Activated B cell treated with CpG ODN at 0.5 μM for 24 hours (primary cell): ENCODE data around the gene XYLT1. TPM values are rescaled to one million over a fixed set of nuclear protein-coding genes. Genes with fewer than 3 reads are reported as not detected.

ENCODE experiments used
- ATAC-seq: fragments of 200-7000 bp; cut with Tn5 transposase; one replicate; pipeline ENCODE4 v1.10.0; 2021; ENCODE audit warnings: low read depth, mild to moderate bottlenecking, moderate library complexity
- CTCF ChIA-PET: fragments of 350-600 bp; sonication (Branson Sonifier 250); formaldehyde crosslinking; loops from one replicate; lab custom pipeline; 2021; ENCODE audit warnings: antibody characterized with exemption; lab: Charles Lee
- POLR2A ChIA-PET: fragments of 350-600 bp; sonication (Branson Sonifier 250); formaldehyde crosslinking; loops from one replicate; lab custom pipeline; 2021; ENCODE audit warnings: antibody characterized with exemption; lab: Charles Lee
- DNase-seq: peaks from one replicate; pipeline ENCODE4 v3.0.0; 2022
- H3K27ac Mint-ChIP-seq: one replicate; pipeline ENCODE4 v1.8.0; 2020; ENCODE audit warnings: mixed read lengths
- H3K27me3 Mint-ChIP-seq: one replicate; pipeline ENCODE4 v1.8.0; 2021; ENCODE audit warnings: mixed read lengths
- H3K36me3 Mint-ChIP-seq: one replicate; pipeline ENCODE4 v1.8.0; 2021; ENCODE audit warnings: low read depth, mixed read lengths
- H3K4me1 Mint-ChIP-seq: one replicate; pipeline ENCODE4 v1.8.0; 2021; ENCODE audit warnings: mixed read lengths
- H3K4me3 Mint-ChIP-seq: one replicate; pipeline ENCODE4 v1.8.0; 2020; ENCODE audit warnings: mild to moderate bottlenecking, mixed read lengths
- H3K9me3 Mint-ChIP-seq: one replicate; pipeline ENCODE4 v1.8.0; 2020; ENCODE audit warnings: mixed read lengths
- intact Hi-C: fragments of 100-400 bp; cut with micrococcal nuclease; formaldehyde crosslinking; loops from one replicate; pipeline ENCODE4 v1.15.1; 2024
- total RNA-seq: library from RNA; stranded (reverse); gene quantifications from 2 replicates; pipeline ENCODE4 v1.2.3, GENCODE V29; 2022
- TF ChIP-seq, protein P1 (sequence below): fragments of 200-600 bp; IDR thresholded peaks from one replicate; pipeline ENCODE4 v1.8.0; 2022; ENCODE audit warnings: antibody characterized with exemption, mild to moderate bottlenecking

XYLT1 gene
- total RNA-seq, 1 donor from 2014 or later = 17.0 TPM

DNA sequence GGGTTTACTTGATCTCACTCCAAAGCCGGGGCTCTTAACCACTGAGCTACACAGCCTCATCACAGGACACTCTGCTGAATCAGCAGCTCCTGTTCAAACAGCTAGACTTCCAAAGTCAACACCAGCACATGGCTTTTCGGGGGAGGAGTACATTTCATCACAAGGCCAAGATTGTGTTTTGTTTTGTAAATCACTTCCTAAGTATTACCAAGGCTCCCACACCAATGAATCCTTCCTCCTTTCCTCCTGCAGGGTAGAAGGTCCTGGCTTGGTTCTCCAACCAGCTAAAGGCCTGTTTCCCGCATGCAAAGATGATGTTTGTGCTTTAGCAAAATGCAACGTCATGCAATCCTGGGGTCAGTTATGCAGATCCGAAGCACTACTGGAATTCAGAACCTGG lies 152.5 kb downstream of the XYLT1 start:
- H3K27me3 Mint-ChIP-seq = no peaks in the 10 kb centered on the region
- ChIA-PET POLR2A (no interaction called here), CTCF (no interaction called here)
- peaks cover 55% of the 10 kb centered on the region for H3K4me1 Mint-ChIP-seq
- H3K9me3 Mint-ChIP-seq = peaks cover 5% of the 10 kb centered on the region
- no peak for DNase-seq
- no peak overlapping the region for H3K27ac Mint-ChIP-seq
- peaks cover 2% of the 10 kb centered on the region for H3K36me3 Mint-ChIP-seq
- intact Hi-C loops = no loop called here
- no peak for ATAC-seq
- TF ChIP-seq, protein P1, sequence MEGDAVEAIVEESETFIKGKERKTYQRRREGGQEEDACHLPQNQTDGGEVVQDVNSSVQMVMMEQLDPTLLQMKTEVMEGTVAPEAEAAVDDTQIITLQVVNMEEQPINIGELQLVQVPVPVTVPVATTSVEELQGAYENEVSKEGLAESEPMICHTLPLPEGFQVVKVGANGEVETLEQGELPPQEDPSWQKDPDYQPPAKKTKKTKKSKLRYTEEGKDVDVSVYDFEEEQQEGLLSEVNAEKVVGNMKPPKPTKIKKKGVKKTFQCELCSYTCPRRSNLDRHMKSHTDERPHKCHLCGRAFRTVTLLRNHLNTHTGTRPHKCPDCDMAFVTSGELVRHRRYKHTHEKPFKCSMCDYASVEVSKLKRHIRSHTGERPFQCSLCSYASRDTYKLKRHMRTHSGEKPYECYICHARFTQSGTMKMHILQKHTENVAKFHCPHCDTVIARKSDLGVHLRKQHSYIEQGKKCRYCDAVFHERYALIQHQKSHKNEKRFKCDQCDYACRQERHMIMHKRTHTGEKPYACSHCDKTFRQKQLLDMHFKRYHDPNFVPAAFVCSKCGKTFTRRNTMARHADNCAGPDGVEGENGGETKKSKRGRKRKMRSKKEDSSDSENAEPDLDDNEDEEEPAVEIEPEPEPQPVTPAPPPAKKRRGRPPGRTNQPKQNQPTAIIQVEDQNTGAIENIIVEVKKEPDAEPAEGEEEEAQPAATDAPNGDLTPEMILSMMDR = no peak
- no peak overlapping the region for H3K4me3 Mint-ChIP-seq

DNA sequence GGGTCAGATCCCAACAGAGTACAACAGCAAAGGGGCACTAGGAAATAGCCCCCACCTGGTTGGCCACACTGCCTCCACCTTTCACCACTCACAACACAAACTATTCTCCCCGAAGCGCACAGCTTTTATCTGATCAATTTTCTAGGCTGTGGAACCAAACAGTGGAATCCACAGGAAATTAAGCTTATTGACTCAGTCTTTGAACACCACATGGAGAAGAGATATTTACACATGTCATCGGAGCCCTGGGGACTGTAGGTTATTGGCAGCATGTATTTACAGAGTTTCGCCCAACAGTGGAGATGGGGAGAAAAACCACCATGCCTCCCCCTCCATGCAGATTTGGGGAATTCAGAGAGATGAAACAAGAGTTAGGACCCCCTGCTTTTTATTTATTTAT lies 154.8 kb downstream of the XYLT1 start:
- ATAC-seq = no peak
- CTCF ChIA-PET = no interaction called here
- H3K9me3 Mint-ChIP-seq = peaks cover 7% of the 10 kb centered on the region
- H3K4me1 Mint-ChIP-seq = peaks cover 62% of the 10 kb centered on the region
- DNase-seq = no peak
- H3K27me3 Mint-ChIP-seq = no peaks in the 10 kb centered on the region
- TF ChIP-seq, protein P1 = no peak
- POLR2A ChIA-PET = interaction anchor here (1.0 kb wide), 1 partner anchor 14 kb away, joined by 3 read pairs; no protein-coding TSS in a partner anchor
- H3K36me3 Mint-ChIP-seq = peaks cover 8% of the 10 kb centered on the region
- H3K27ac Mint-ChIP-seq = no peak overlapping the region
- intact Hi-C loops = loop anchor here (2.0 kb wide), 1 partner anchor 19 kb away; no protein-coding TSS in a partner anchor
- no peak overlapping the region for H3K4me3 Mint-ChIP-seq

DNA sequence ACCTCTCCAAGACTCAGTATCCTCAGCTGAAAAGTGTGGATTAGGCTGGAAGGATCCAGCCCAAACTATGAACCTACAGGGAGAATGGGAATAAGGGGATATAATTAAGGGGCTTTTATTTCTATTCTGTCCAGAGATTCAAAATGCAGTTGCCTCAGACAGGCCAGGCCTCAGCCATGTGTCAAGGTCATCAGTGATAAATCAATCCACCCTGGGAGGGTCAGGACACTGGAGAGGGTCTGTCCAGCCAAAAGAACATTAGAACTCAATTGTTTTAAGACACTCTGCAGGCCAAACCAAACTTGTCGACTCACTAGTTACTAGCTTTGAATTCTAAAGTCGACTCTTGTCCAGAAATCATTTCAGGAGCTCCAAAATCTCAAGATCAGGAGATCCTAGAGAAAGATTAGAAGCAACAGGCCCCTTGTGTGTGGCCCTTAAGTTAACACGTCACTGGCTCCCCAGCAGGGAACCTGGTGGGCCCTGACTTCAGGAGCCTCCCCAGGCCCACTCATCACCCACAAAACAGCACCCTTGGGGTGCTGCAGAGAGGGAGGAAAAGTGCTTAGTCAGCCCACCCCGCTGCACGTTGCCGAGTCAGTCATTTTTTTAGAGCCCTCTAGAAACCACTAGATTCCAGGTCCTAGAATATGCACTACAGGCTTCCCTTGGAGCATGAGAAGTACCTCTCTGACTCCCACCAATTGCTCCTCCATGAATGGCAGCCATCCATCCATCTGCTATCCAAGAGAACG lies 156.8 kb downstream of the XYLT1 start:
- CTCF ChIA-PET = interaction anchor here (0.9 kb wide), 1 partner anchor 31 kb away, joined by 3 read pairs; no protein-coding TSS in a partner anchor
- peaks cover 7% of the 10 kb centered on the region for H3K9me3 Mint-ChIP-seq
- H3K27ac Mint-ChIP-seq = no peak overlapping the region
- H3K4me3 Mint-ChIP-seq = no peak overlapping the region
- intact Hi-C loops = no loop called here
- no peaks in the 10 kb centered on the region for H3K27me3 Mint-ChIP-seq
- DNase-seq (no peak), ATAC-seq (no peak)
- peaks cover 9% of the 10 kb centered on the region for H3K36me3 Mint-ChIP-seq
- TF ChIP-seq, protein P1 = no peak
- POLR2A ChIA-PET = interaction anchor here (0.6 kb wide), 1 partner anchor 31 kb away, joined by 3 read pairs; no protein-coding TSS in a partner anchor
- peaks cover 68% of the 10 kb centered on the region for H3K4me1 Mint-ChIP-seq

DNA sequence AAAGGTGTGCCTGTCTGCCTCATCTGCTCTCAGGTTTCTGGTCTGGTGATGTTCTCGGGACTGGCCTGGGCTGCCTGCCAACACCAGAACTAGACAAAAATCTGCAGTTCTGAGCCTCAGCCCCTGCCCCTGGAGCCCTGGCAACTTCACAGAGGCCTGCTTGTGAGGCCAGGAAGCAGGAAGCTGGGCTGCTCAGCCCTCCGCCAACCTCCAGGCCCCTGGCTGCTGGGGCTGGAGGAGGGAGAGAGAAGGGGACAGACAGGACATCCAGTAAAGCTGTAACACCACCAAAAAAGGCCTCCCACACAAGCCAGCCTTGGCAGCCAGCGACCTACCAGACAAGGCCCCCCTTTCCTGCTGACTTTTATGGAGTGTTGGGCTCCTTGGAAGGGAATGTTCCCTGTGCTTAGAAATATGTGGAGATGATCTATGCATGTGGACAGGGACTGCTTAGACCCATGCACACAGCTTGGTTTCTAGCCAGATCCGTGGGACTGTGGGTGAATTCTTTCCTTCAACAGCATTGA lies 157.6 kb downstream of the XYLT1 start:
- ChIA-PET POLR2A (interaction anchor here (1.3 kb wide), 1 partner anchor 57 kb away, joined by 7 read pairs; no protein-coding TSS in a partner anchor), CTCF (interaction anchor here (1.6 kb wide), 1 partner anchor 104 kb away, joined by 5 read pairs; no protein-coding TSS in a partner anchor)
- ATAC-seq = no peak
- peaks cover 69% of the 10 kb centered on the region for H3K4me1 Mint-ChIP-seq
- DNase-seq = no peak
- intact Hi-C loops = no loop called here
- TF ChIP-seq, protein P1 = no peak
- H3K4me3 Mint-ChIP-seq = no peak overlapping the region
- H3K9me3 Mint-ChIP-seq = peaks cover 7% of the 10 kb centered on the region
- no peak overlapping the region for H3K27ac Mint-ChIP-seq
- H3K27me3 Mint-ChIP-seq = no peaks in the 10 kb centered on the region
- peaks cover 9% of the 10 kb centered on the region for H3K36me3 Mint-ChIP-seq

DNA sequence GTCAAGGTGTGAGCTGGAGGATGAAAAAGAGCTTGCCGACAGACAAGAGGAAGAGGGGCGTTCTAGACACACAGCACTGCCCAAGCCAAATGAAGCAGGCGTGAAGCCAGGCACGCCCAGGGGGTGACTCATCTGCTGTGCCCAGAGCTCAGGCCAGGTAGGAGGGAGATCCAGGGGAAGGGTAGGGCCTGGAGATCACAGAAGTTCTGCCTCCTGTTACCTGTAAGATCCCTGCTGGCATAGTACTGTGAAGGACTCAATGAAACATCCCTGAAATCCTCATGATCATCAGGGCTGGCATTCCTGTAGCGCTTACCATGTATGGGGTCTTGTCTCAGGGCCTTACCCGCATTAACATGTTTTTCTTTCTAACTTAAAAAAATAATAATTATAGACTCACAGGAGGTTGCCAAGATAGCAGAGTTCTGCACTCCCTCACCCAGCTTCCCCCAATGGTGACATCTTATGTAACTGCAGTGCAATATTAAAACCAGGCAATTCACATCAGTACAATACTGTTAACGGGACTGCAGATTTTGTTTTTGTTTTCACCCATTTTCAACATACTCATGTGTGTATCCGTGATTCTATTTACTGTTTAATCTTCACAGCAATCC lies 158.6 kb downstream of the XYLT1 start:
- TF ChIP-seq, protein P1 = no peak
- intact Hi-C loops = no loop called here
- peak; percentile 38 for DNase-seq
- Mint-ChIP-seq H3K27me3 (no peaks in the 10 kb centered on the region), H3K4me1 (peaks cover 64% of the 10 kb centered on the region), H3K27ac (peak overlapping the region; percentile 92), H3K36me3 (peaks cover 9% of the 10 kb centered on the region), H3K4me3 (peak overlapping the region; percentile 71), H3K9me3 (peaks cover 7% of the 10 kb centered on the region)
- CTCF ChIA-PET = interaction anchor here (1.1 to 1.6 kb wide), 3 partner anchors 11 to 157 kb away, joined by 3 to 5 read pairs (median 4); no protein-coding TSS in a partner anchor
- ATAC-seq = peak; percentile 93
- POLR2A ChIA-PET = interaction anchor here (0.6 to 1.6 kb wide), 7 partner anchors 11 to 156 kb away, joined by 3 to 20 read pairs (median 5); no protein-coding TSS in a partner anchor
